Astrocyte (in vitro differentiated cells and primary cell): ENCODE data around the gene SRRT.

Experiments
- CTCF ChIP-seq: IDR thresholded peaks from 2 replicates; pipeline ENCODE4 v1.5.1; 2011; ENCODE audit warnings: low read depth, mild to moderate bottlenecking, inconsistent platforms, low read length, moderate library complexity; ENCODE audit not compliant: insufficient read depth
- EZH2 ChIP-seq: IDR thresholded peaks from 2 replicates; pipeline ENCODE4 v1.6.1; 2012; ENCODE audit warnings: mild to moderate bottlenecking, low read length, inconsistent platforms; ENCODE audit not compliant: insufficient read depth

- TF ChIP-seq EZH2 (no peak), CTCF (no peak)
Measured at GRCh38 chr7:100830396-100830795, 44.5 kb upstream of the SRRT start.
